Fibroblast of the conjunctiva (primary cell): ENCODE measurements around the gene GABBR2.
A peak's percentile ranks its signal among the peaks of the same experiment; 100 is the strongest.

Experiments
- DNase-seq: peaks from one replicate; pipeline ENCODE4 v3.0.0-alpha.2; 2010; ENCODE audit warnings: low read depth

GABBR2 gene

GRCh38 chr9:98627296-98627695, 81.4 kb downstream of the GABBR2 start:
- DNase-seq, result no peak

- no peak for DNase-seq
These were observed 83.0 kb downstream of the GABBR2 start for GRCh38 chr9:98625728-98626127.

- no peak for DNase-seq
These were observed 88.9 kb downstream of the GABBR2 start for GRCh38 chr9:98619788-98620187.

- no peak for DNase-seq
These were observed 93.1 kb downstream of the GABBR2 start for GRCh38 chr9:98615633-98616032.

GRCh38 chr9:98614941-98615340, 93.8 kb downstream of the GABBR2 start:
- DNase-seq, result no peak

- no peak for DNase-seq
These were observed 96.5 kb downstream of the GABBR2 start for GRCh38 chr9:98612061-98612752.

GRCh38 chr9:98611319-98611718, 97.4 kb downstream of the GABBR2 start:
- no peak for DNase-seq

GRCh38 chr9:98610711-98611110, 98.0 kb downstream of the GABBR2 start:
- DNase-seq, result no peak

- DNase-seq, result no peak
These were observed 98.5 kb downstream of the GABBR2 start for GRCh38 chr9:98610211-98610610.

- no peak for DNase-seq
These were observed 99.1 kb downstream of the GABBR2 start for GRCh38 chr9:98609646-98610045.

- DNase-seq, result peak; percentile 3
These were observed 100.9 kb downstream of the GABBR2 start for GRCh38 chr9:98607787-98608186.

- no peak for DNase-seq
These were observed 101.6 kb downstream of the GABBR2 start for GRCh38 chr9:98607152-98607551.

GRCh38 chr9:98606730-98607129, 102.0 kb downstream of the GABBR2 start:
- DNase-seq, result no peak

GRCh38 chr9:98605116-98605515, 103.6 kb downstream of the GABBR2 start:
- DNase-seq, result no peak

GRCh38 chr9:98603821-98604383, 104.8 kb downstream of the GABBR2 start:
- no peak for DNase-seq

GRCh38 chr9:98602839-98603500, 105.8 kb downstream of the GABBR2 start:
- DNase-seq, result no peak

GRCh38 chr9:98600631-98601030, 108.1 kb downstream of the GABBR2 start:
- no peak for DNase-seq

- no peak for DNase-seq
These were observed 109.0 kb downstream of the GABBR2 start for GRCh38 chr9:98599566-98600216.

- DNase-seq, result no peak
These were observed 109.9 kb downstream of the GABBR2 start for GRCh38 chr9:98598861-98599260.

- no peak for DNase-seq
These were observed 111.4 kb downstream of the GABBR2 start for GRCh38 chr9:98597236-98597771.

- DNase-seq, result no peak
These were observed 112.2 kb downstream of the GABBR2 start for GRCh38 chr9:98596486-98596885.

- DNase-seq, result no peak
These were observed 114.1 kb downstream of the GABBR2 start for GRCh38 chr9:98594546-98595160.
